Liver (tissue), 9 donors: ENCODE measurements around the gene SNRPB. TPM values are rescaled to one million over a fixed set of nuclear protein-coding genes. Genes with fewer than 3 reads are reported as not detected.
A peak's percentile ranks its signal among the peaks of the same experiment; 100 is the strongest.

ENCODE experiments used
- DNase-seq: peaks from one replicate; pipeline ENCODE4 v3.0.0-alpha.2; 2017; ENCODE audit warnings: low spot score
- H3K27ac ChIP-seq, 2 donors: one replicate each; pipeline ENCODE4 v1.7.0; 2013; ENCODE audit warnings: inconsistent platforms in 2 of 2, low read length in 2 of 2, control low read depth in 1 of 2, low read depth in 1 of 2, mild to moderate bottlenecking in 1 of 2
- H3K27me3 ChIP-seq, 4 donors: one replicate each; pipeline versions ENCODE4 v1.6.1 to v1.7.0; 2013; ENCODE audit warnings: low read length in 3 of 4, inconsistent platforms in 1 of 4, mild to moderate bottlenecking in 1 of 4, moderate library complexity in 1 of 4; ENCODE audit not compliant: control insufficient read depth in 4 of 4, insufficient read depth in 4 of 4
- H3K36me3 ChIP-seq, 4 donors: one replicate each; pipeline versions ENCODE4 v1.6.1 to v1.7.0; 2013; ENCODE audit warnings: low read length in 3 of 4, mild to moderate bottlenecking in 3 of 4, low read depth in 1 of 4, moderate library complexity in 1 of 4; ENCODE audit not compliant: control insufficient read depth in 4 of 4, insufficient read depth in 3 of 4
- H3K4me1 ChIP-seq, 4 donors: one replicate each; pipeline versions ENCODE4 v1.6.1 to v1.7.0; 2013; ENCODE audit warnings: low read length in 3 of 4, mild to moderate bottlenecking in 3 of 4, moderate library complexity in 1 of 4; ENCODE audit not compliant: control insufficient read depth in 4 of 4, insufficient read depth in 4 of 4
- H3K4me3 ChIP-seq, 3 donors: one replicate each; pipeline versions ENCODE4 v1.6.1 to v1.7.0; 2013; ENCODE audit warnings: low read length in 3 of 3, control low read depth in 1 of 3, low read depth in 1 of 3, mild to moderate bottlenecking in 1 of 3
- H3K9ac ChIP-seq, 2 donors: one replicate each; pipeline ENCODE4 v1.7.0; 2013; ENCODE audit warnings: low read length in 2 of 2, mild to moderate bottlenecking in 2 of 2, moderate library complexity in 2 of 2, control low read depth in 1 of 2, low read depth in 1 of 2
- H3K9me3 ChIP-seq, 4 donors: one replicate each; pipeline versions ENCODE4 v1.6.1 to v1.7.0; 2013; ENCODE audit warnings: low read length in 3 of 4; ENCODE audit not compliant: control insufficient read depth in 4 of 4
- EGR1 ChIP-seq, 2 donors: IDR thresholded peaks; 2 replicates each; pipeline ENCODE4 v1.6.1; 2016 to 2018; ENCODE audit warnings: antibody characterized with exemption in 2 of 2, low read depth in 2 of 2
- FOXA1 ChIP-seq: IDR thresholded peaks from 2 replicates; pipeline ENCODE4 v1.6.1; 2016; ENCODE audit warnings: antibody characterized with exemption
- FOXA2 ChIP-seq: IDR thresholded peaks from 2 replicates; pipeline ENCODE4 v1.6.1; 2016; ENCODE audit warnings: antibody characterized with exemption
- GABPA ChIP-seq, 2 donors: IDR thresholded peaks in 1 of 2; conservative IDR thresholded peaks in 1 of 2; 2 replicates each; pipeline ENCODE4 v1.6.1; 2016; ENCODE audit warnings: antibody characterized with exemption in 2 of 2, mild to moderate bottlenecking in 1 of 2, moderate library complexity in 1 of 2
- HNF4A ChIP-seq, 2 donors: conservative IDR thresholded peaks; 2 replicates each; pipeline ENCODE4 v1.6.1; 2016; ENCODE audit warnings: antibody characterized with exemption in 2 of 2, mild to moderate bottlenecking in 2 of 2
- HNF4G ChIP-seq: IDR thresholded peaks from 2 replicates; pipeline ENCODE4 v1.6.1; 2016; ENCODE audit warnings: antibody characterized with exemption
- JUND ChIP-seq, 2 donors: IDR thresholded peaks; 2 replicates each; pipeline ENCODE4 v1.6.1; 2016; ENCODE audit warnings: antibody characterized with exemption in 2 of 2
- NR2F2 ChIP-seq: IDR thresholded peaks from 2 replicates; pipeline ENCODE4 v1.6.1; 2016; ENCODE audit warnings: antibody characterized with exemption
- RAD21 ChIP-seq, 2 donors: IDR thresholded peaks; 2 replicates each; pipeline ENCODE4 v1.6.1; 2016; ENCODE audit warnings: antibody characterized with exemption in 2 of 2, mild to moderate bottlenecking in 2 of 2
- RXRA ChIP-seq, 2 donors: IDR thresholded peaks; 2 replicates each; pipeline ENCODE4 v1.6.1; 2017 to 2018; ENCODE audit warnings: antibody characterized with exemption in 2 of 2, mild to moderate bottlenecking in 1 of 2
- SP1 ChIP-seq: IDR thresholded peaks from 2 replicates; pipeline ENCODE4 v1.6.1; 2018; ENCODE audit warnings: antibody characterized with exemption, mild to moderate bottlenecking
- TAF1 ChIP-seq: conservative IDR thresholded peaks from 2 replicates; pipeline ENCODE4 v1.6.1; 2016; ENCODE audit warnings: antibody characterized with exemption, mild to moderate bottlenecking
- YY1 ChIP-seq: IDR thresholded peaks from 2 replicates; pipeline ENCODE4 v1.6.1; 2016; ENCODE audit warnings: antibody characterized with exemption, mild to moderate bottlenecking
- WGBS: extraction: QIAGEN DNeasy Blood & Tissue Kit; methylation state at CpG from one replicate; pipeline ENCODE4 v1.1.7; 2013; 5-methylcytosine and 5-hydroxymethylcytosine counted together
- polyA plus RNA-seq, 2 donors: library from polyadenylated mRNA; stranded (reverse) in 1 of 2; unstranded in 1 of 2; fragments of 200-250 nt in 1 of 2; fragments of >200 nt in 1 of 2; fragmentation: Nextera tagmentation in 1 of 2; extraction: Ambion mirVana in 1 of 2; gene quantifications; one replicate each; pipeline versions ENCODE4 v1.2.1 to v1.2.3, GENCODE V29; 2013 to 2015
- total RNA-seq, 2 donors: library from RNA; depleted of rRNA; stranded (reverse); fragments of >200 nt; gene quantifications; one replicate each; pipeline ENCODE4 v1.2.3, GENCODE V29; 2014
- TF ChIP-seq, protein P1 (sequence below): fragments of 150-350 bp; IDR thresholded peaks from 2 replicates; pipeline ENCODE4 v1.5.1; 2017; ENCODE audit warnings: improper control_type of control experiment, low read depth, low read length; ENCODE audit not compliant: missing input control
- TF ChIP-seq, protein P2 (sequence below): IDR thresholded peaks from 2 replicates; pipeline ENCODE4 v1.6.1; 2016; ENCODE audit warnings: antibody characterized with exemption
- TF ChIP-seq, protein P3 (sequence below): IDR thresholded peaks from 2 replicates; pipeline ENCODE4 v1.6.1; 2016; ENCODE audit warnings: antibody characterized with exemption
- TF ChIP-seq, protein P4 (sequence below): IDR thresholded peaks from 2 replicates; pipeline ENCODE4 v1.6.1; 2016; ENCODE audit warnings: antibody characterized with exemption
- donor health status: healthy.
- donor health status: healthy.
- donor health status: healthy.
- donor health status: healthy.
- donor health status: healthy.

Gene SNRPB
- total and polyA plus RNA-seq, 4 donors, result 42.3 to 111 (median 72.6) TPM

DNA sequence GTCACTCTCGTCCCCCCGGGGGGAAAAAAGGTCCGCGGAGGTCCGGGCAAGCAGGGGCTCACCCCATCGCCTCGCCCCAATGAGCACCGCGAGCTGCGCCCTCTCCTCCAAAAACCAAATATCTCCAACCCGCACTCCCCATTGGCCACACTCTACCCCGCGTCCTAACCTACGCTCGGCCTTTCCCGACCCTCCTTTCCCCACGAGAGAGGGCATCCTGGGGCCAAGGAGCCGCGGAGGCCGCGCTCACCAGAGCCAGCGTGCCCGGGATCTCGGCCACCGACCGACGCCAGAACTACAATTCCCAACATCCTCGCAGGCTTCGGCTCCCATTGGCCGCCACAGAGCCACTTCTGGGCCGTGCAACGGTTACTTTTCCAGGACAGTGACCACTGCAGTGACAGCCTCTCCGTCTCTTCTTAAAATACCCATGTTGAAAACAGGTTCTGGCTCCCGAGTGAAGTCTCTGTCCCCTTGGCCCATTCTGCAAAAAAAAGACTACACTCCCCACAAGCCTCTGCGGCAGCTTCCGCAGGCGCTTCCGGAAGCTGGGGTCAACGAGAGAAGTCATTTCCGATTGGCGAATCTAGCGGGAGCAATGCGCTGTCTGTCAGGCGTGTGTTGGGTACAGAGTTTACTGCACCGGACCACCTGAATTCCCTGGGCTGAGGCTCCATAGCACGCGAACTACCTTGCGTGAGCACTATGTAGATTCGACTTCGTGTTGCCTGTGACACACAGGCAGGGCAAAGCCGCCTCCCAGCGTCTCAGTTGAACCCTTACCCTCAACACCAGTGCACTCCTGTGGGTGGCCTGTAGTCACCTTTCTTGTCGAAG is 38.3 kb upstream of the SNRPB start, which contains the start of gene ZNF343:
TSS of gene ZNF343 (minus strand) at position 285 of the 837 bp plus-strand sequence. CDS start 15,020 bp downstream, outside the sequence.
- Histone ChIP-seq H3K4me1 (peaks cover 3 to 15% (median 9%) of the 10 kb centered on the region in 4 donors), H3K36me3 (no peaks in the 10 kb centered on the region), H3K27ac (peak within 1 kb of the TSS; percentile 59 to 77), H3K27me3 (no peaks in the 10 kb centered on the region), H3K9ac (peak within 1 kb of the TSS; percentile 76 to 93), H3K9me3 (no peaks in the 10 kb centered on the region), H3K4me3 (peak within 1 kb of the TSS; percentile 66 to 84 (median 71))
- peak; percentile 26 for TF ChIP-seq TAF1
- TF ChIP-seq JUND (IDR thresholded peaks at IDR 0.05), result peak in 1 of 2 donors; percentile 26
- no peak for TF ChIP-seq EGR1 (IDR thresholded peaks at IDR 0.05; ENCODE audit: low read depth in 2 of 2)
- TF ChIP-seq SP1, result peak; percentile 62
- TF ChIP-seq FOXA1, result no peak
- TF ChIP-seq HNF4G, result peak; percentile 18
- no peak for TF ChIP-seq FOXA2
- TF ChIP-seq RXRA (IDR thresholded peaks at IDR 0.05), result peak; percentile 66 to 87
- peak; percentile 96 to 99 for TF ChIP-seq GABPA (IDR thresholded peaks at IDR 0.05 in 1 of 2, conservative IDR thresholded peaks at IDR 0.05 in 1 of 2)
- TF ChIP-seq, protein P1, sequence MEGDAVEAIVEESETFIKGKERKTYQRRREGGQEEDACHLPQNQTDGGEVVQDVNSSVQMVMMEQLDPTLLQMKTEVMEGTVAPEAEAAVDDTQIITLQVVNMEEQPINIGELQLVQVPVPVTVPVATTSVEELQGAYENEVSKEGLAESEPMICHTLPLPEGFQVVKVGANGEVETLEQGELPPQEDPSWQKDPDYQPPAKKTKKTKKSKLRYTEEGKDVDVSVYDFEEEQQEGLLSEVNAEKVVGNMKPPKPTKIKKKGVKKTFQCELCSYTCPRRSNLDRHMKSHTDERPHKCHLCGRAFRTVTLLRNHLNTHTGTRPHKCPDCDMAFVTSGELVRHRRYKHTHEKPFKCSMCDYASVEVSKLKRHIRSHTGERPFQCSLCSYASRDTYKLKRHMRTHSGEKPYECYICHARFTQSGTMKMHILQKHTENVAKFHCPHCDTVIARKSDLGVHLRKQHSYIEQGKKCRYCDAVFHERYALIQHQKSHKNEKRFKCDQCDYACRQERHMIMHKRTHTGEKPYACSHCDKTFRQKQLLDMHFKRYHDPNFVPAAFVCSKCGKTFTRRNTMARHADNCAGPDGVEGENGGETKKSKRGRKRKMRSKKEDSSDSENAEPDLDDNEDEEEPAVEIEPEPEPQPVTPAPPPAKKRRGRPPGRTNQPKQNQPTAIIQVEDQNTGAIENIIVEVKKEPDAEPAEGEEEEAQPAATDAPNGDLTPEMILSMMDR, result peak; percentile 17
- TF ChIP-seq, protein P2, sequence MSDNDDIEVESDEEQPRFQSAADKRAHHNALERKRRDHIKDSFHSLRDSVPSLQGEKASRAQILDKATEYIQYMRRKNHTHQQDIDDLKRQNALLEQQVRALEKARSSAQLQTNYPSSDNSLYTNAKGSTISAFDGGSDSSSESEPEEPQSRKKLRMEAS, result peak; percentile 13
- no peak for TF ChIP-seq YY1
- TF ChIP-seq HNF4A (conservative IDR thresholded peaks at IDR 0.05), result peak; percentile 59 to 71
- TF ChIP-seq NR2F2, result peak; percentile 92
- DNase-seq, result peak; percentile 85
- WGBS, result under 1% methylated on average over 53 of the region's 53 CpGs

DNA sequence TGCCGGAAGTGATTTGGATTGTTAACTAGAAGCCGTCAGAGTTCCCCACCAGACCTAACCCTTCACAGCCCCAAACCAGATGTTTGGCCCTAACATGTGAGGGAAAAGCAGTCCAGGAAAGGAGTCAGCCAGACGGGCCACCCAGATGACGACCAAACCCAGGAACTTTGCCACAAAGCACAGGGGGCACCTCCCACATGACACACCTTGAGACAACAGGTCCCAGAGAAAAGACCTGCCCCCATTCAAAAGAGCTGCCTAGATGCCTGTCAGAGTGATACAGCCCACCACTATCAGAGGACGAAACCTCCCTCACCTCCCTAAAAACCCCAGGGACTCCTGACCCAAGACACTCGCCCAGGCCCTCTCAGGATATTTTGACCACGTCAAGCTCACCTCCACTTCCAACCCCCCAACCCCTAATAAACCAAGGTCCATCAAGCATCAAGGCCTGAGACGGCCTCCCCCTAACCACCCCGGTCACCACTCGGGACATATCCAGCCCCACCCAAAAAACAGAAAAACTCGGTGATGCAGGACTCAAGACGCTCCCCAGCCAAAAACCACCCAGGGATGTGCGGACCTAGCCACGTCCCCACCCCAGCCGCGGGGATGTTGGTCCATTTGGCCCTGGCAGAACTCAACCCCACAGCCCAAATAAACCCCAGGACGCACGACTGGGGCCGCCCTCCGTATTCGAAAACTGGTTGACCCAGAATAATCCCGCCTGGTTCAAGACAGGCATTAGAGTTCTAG is 37.5 kb upstream of the SNRPB start:
- no peaks in the 10 kb centered on the region for H3K9me3 ChIP-seq
- no peaks in the 10 kb centered on the region for H3K27me3 ChIP-seq
- WGBS, result 15% methylated on average over 22 of the region's 22 CpGs
- H3K4me1 ChIP-seq, result peaks cover 3 to 15% (median 9%) of the 10 kb centered on the region in 4 donors
- no peaks in the 10 kb centered on the region for H3K36me3 ChIP-seq
- TF ChIP-seq RAD21 (IDR thresholded peaks at IDR 0.05) (no peak), YY1 (no peak), HNF4G (no peak), HNF4A (conservative IDR thresholded peaks at IDR 0.05) (no peak), SP1 (no peak), RXRA (IDR thresholded peaks at IDR 0.05) (no peak), FOXA1 (no peak), JUND (IDR thresholded peaks at IDR 0.05) (no peak)
- TF ChIP-seq, protein P1, result no peak
- TF ChIP-seq, protein P3, sequence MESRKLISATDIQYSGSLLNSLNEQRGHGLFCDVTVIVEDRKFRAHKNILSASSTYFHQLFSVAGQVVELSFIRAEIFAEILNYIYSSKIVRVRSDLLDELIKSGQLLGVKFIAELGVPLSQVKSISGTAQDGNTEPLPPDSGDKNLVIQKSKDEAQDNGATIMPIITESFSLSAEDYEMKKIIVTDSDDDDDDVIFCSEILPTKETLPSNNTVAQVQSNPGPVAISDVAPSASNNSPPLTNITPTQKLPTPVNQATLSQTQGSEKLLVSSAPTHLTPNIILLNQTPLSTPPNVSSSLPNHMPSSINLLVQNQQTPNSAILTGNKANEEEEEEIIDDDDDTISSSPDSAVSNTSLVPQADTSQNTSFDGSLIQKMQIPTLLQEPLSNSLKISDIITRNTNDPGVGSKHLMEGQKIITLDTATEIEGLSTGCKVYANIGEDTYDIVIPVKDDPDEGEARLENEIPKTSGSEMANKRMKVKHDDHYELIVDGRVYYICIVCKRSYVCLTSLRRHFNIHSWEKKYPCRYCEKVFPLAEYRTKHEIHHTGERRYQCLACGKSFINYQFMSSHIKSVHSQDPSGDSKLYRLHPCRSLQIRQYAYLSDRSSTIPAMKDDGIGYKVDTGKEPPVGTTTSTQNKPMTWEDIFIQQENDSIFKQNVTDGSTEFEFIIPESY, result no peak
- TF ChIP-seq, protein P4, sequence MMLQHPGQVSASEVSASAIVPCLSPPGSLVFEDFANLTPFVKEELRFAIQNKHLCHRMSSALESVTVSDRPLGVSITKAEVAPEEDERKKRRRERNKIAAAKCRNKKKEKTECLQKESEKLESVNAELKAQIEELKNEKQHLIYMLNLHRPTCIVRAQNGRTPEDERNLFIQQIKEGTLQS, result no peak
- TF ChIP-seq, protein P2, result no peak
- H3K9ac ChIP-seq, result peak overlapping the region; percentile 76 to 93
- peak overlapping the region; percentile 66 to 84 (median 71) for H3K4me3 ChIP-seq
- DNase-seq, result no peak
- peak overlapping the region; percentile 59 to 77 for H3K27ac ChIP-seq
